Mucosa of stomach (tissue), 1 donor: ENCODE results near the gene KDM2B.
"Not testable (repeated sequence)": the region's sequence is repeated elsewhere in the genome, so short reads cannot be mapped to it uniquely, and the experiment has no call there.

Experiments
- H3K27me3 ChIP-seq: one replicate; pipeline ENCODE4 v1.7.0; 2013; ENCODE audit warnings: mild to moderate bottlenecking, low read length; ENCODE audit not compliant: control insufficient read depth, insufficient read depth
- H3K36me3 ChIP-seq: one replicate; pipeline ENCODE4 v1.7.0; 2013; ENCODE audit warnings: low read length; ENCODE audit not compliant: control insufficient read depth, insufficient read depth
- H3K4me1 ChIP-seq: one replicate; pipeline ENCODE4 v1.7.0; 2013; ENCODE audit warnings: mild to moderate bottlenecking, low read length; ENCODE audit not compliant: control insufficient read depth, insufficient read depth
- H3K4me3 ChIP-seq: one replicate; pipeline ENCODE4 v1.7.0; 2013; ENCODE audit warnings: low read length
- H3K9ac ChIP-seq: one replicate; pipeline ENCODE4 v1.7.0; 2013; ENCODE audit warnings: mild to moderate bottlenecking, low read length, moderate library complexity
- H3K9me3 ChIP-seq: one replicate; pipeline ENCODE4 v1.7.0; 2013; ENCODE audit warnings: mild to moderate bottlenecking, low read length, moderate library complexity; ENCODE audit not compliant: control insufficient read depth
- donor health status: Pancreatic carcinoma.

The KDM2B gene

GRCh38 chr12:121388421-121388981, 192.3 kb downstream of the KDM2B start:
- Histone ChIP-seq H3K9ac (no peak overlapping the region), H3K9me3 (no peaks in the 10 kb centered on the region), H3K27me3 (no peaks in the 10 kb centered on the region), H3K36me3 (no peaks in the 10 kb centered on the region), H3K4me1 (no peaks in the 10 kb centered on the region), H3K4me3 (no peak overlapping the region)

- H3K4me1 ChIP-seq, H3K27me3 ChIP-seq, H3K4me3 ChIP-seq, H3K9me3 ChIP-seq, H3K36me3 ChIP-seq, H3K9ac ChIP-seq: not testable (repeated sequence)
Observed at GRCh38 chr12:121384891-121385290, 195.9 kb downstream of the KDM2B start.

- Histone ChIP-seq H3K4me3 (no peak overlapping the region), H3K36me3 (no peaks in the 10 kb centered on the region), H3K27me3 (no peaks in the 10 kb centered on the region), H3K9ac (no peak overlapping the region), H3K4me1 (no peaks in the 10 kb centered on the region), H3K9me3 (no peaks in the 10 kb centered on the region)
Observed at GRCh38 chr12:121383601-121384021, 197.2 kb downstream of the KDM2B start.

- Histone ChIP-seq H3K9me3 (no peaks in the 10 kb centered on the region), H3K9ac (no peak overlapping the region), H3K36me3 (no peaks in the 10 kb centered on the region), H3K4me1 (peaks cover 14% of the 10 kb centered on the region), H3K4me3 (no peak overlapping the region), H3K27me3 (no peaks in the 10 kb centered on the region)
Observed at GRCh38 chr12:121379945-121380344, 200.9 kb downstream of the KDM2B start.
